Thyroid gland (tissue), 4 donors: Measurements from ENCODE around the gene SLC38A10.

Experiments used
- CTCF ChIP-seq, 6 experiments: fragments of 200-600 bp in 3 of 6; fragments of 450-650 bp in 3 of 6; sonication (generic) in 3 of 6; IDR thresholded peaks; one replicate each; pipeline ENCODE4 v1.5.1; 2016 to 2019; ENCODE audit warnings: antibody characterized with exemption in 6 of 6, mild to moderate bottlenecking in 2 of 6, inconsistent platforms in 1 of 6, moderate library complexity in 1 of 6
- POLR2A ChIP-seq, 2 donors: fragments of 450-650 bp; IDR thresholded peaks; one replicate each; pipeline ENCODE4 v1.6.1; 2017; ENCODE audit warnings: antibody characterized with exemption in 2 of 2, mild to moderate bottlenecking in 2 of 2, moderate library complexity in 1 of 2

- TF ChIP-seq CTCF (IDR thresholded peaks at IDR 0.05) (no peak), POLR2A (IDR thresholded peaks at IDR 0.05) (no peak)
These were observed 37.6 kb downstream of the SLC38A10 start for GRCh38 chr17:81257533-81257932.
